Activated naive CD4-positive, alpha-beta T cell treated with anti-CD3 and anti-CD28 coated beads, Interleukin-2, amount 50 U/mL, for 16 hours (primary cell): ENCODE results near the gene PLPPR3.

ENCODE experiments used
- DNase-seq: peaks from one replicate; pipeline ENCODE4 v3.0.0-alpha.2; 2020

PLPPR3 gene

GRCh38 chr19:765179-765738 is 56.5 kb downstream of the PLPPR3 start:
- DNase-seq, result no peak

DNA sequence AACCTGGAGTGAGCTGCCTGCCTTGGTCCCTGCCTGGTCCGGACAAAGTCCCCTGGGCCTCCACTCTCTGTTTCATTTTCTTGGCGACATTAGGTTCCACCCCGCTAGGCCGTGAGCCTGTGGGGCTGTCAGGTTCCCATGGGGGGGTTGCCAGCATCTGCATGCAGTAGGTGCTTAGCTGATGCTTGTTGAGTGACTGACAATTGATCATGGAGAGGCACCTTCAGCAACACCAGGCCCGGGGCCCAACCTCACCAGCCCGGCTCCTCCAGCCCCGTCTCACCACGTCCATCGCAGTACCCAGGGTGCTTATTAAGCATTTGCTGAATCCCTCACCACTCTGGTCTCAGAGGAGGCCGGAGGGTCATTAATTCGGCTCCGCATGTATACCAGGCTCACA is 57.5 kb downstream of the PLPPR3 start:
- no peak for DNase-seq

DNA sequence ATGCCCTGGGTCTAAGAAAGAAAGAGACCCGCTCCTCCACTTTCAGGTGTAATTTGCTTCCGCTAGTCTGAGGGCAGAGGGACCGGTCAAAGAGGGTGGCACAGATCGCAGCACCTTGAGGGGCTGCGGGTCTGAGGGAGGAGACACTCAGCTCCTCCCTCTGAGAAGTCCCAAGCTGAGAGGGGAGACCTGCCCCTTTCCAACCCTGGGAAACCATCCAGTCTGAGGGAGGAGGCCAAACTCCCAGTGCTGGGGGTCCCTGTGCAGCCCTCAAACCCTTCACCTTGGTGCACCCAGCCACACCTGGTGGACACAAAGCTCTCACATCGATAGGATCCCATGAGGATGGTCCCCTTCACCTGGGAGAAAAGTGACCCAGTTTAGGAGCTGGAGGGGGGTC is 57.9 kb downstream of the PLPPR3 start:
- DNase-seq, result no peak

- DNase-seq, result no peak
These were observed 58.6 kb downstream of the PLPPR3 start for GRCh38 chr19:763181-763580.
